ENCODE data around the gene RORC. TPM values are rescaled to one million over a fixed set of nuclear protein-coding genes. Genes with fewer than 3 reads are reported as not detected.

RORC gene
- total RNA-seq, 1 experiment from 2014 or later: 1.3 TPM

DNA sequence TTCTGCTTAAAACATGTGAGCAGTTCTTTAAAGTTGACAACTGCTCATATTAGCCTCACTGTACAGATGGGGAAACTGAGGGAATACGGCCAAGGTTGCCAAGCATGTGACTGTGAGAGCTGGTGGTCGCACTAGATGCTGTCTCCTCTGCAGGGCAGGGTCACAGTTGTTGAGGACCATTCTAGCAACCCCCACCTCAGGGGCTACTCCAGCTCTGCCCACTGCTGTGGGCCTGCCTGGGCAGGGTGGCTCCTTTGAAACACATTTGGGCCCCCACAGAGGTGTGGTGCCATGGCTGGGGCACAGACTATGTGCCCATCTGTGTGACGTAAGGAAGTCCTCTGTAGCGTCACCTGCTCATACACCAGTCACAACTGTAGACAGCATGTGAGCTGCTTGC is 21.1 kb upstream of the RORC start:
- intact Hi-C loops (cut with micrococcal nuclease): no loop called here
- Histone ChIP-seq H3K36me3 (ENCODE audit: control insufficient read depth in 1 of 2, insufficient read depth in 2 of 2, low read length in 2 of 2) (no peaks in the 10 kb centered on the region), H3K9me3 (ENCODE audit: control insufficient read depth in 1 of 2, insufficient read depth in 1 of 2, low read depth in 1 of 2, low read length in 2 of 2) (no peaks in the 10 kb centered on the region), H3K9me2 (ENCODE audit: insufficient read depth) (no peaks in the 10 kb centered on the region), H3K79me2 (ENCODE audit: insufficient read depth, low read length) (no peaks in the 10 kb centered on the region), H3K4me1 (ENCODE audit: control insufficient read depth in 1 of 2, insufficient read depth in 2 of 2, low read length in 2 of 2) (no peaks in the 10 kb centered on the region), H3K4me2 (ENCODE audit: low read length) (no peak overlapping the region), H3K27me3 (ENCODE audit: insufficient read depth, low read length) (peaks cover 6% of the 10 kb centered on the region; the same call in 1 of the 2 replicates), H4K20me1 (ENCODE audit: insufficient read depth) (no peaks in the 10 kb centered on the region), H2AFZ (ENCODE audit: low read depth, low read length, poor library complexity, severe bottlenecking) (no peak overlapping the region), H3K4me3 (replicated peaks in 1 of 2; ENCODE audit: low read depth in 1 of 2, low read length in 2 of 2) (no peak overlapping the region), H3K27ac (ENCODE audit: low read depth, low read length) (no peak overlapping the region), H3K9ac (ENCODE audit: low read length) (no peak overlapping the region)
- DNase-seq (ENCODE audit: low read depth, low spot score) (no peak), ATAC-seq (no peak)
- no peak for TF ChIP-seq RAD21 (IDR thresholded peaks at IDR 0.05; ENCODE audit: low read depth)
- no peak for TF ChIP-seq CEBPB (IDR thresholded peaks at IDR 0.05; ENCODE audit: low read depth)
- TF ChIP-seq, protein P1, sequence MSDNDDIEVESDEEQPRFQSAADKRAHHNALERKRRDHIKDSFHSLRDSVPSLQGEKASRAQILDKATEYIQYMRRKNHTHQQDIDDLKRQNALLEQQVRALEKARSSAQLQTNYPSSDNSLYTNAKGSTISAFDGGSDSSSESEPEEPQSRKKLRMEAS (IDR thresholded peaks at IDR 0.05): no peak
- TF ChIP-seq ZFX (IDR thresholded peaks at IDR 0.05): no peak
- no peak for TF ChIP-seq YY1 (IDR thresholded peaks at IDR 0.05; ENCODE audit: extremely low read depth, insufficient replicate concordance, low read depth, low read length)
- TF ChIP-seq, protein P2, sequence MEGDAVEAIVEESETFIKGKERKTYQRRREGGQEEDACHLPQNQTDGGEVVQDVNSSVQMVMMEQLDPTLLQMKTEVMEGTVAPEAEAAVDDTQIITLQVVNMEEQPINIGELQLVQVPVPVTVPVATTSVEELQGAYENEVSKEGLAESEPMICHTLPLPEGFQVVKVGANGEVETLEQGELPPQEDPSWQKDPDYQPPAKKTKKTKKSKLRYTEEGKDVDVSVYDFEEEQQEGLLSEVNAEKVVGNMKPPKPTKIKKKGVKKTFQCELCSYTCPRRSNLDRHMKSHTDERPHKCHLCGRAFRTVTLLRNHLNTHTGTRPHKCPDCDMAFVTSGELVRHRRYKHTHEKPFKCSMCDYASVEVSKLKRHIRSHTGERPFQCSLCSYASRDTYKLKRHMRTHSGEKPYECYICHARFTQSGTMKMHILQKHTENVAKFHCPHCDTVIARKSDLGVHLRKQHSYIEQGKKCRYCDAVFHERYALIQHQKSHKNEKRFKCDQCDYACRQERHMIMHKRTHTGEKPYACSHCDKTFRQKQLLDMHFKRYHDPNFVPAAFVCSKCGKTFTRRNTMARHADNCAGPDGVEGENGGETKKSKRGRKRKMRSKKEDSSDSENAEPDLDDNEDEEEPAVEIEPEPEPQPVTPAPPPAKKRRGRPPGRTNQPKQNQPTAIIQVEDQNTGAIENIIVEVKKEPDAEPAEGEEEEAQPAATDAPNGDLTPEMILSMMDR (IDR thresholded peaks at IDR 0.05 in 2 of 3, conservative IDR thresholded peaks at IDR 0.05 in 1 of 3; ENCODE audit: borderline replicate concordance in 1 of 3, insufficient read depth in 1 of 3, low read depth in 2 of 3, low read length in 2 of 3): no peak
- no peak for TF ChIP-seq EZH2phosphoT487 (IDR thresholded peaks at IDR 0.05; ENCODE audit: borderline replicate concordance)
- TF ChIP-seq ZNF274 (IDR thresholded peaks at IDR 0.05; ENCODE audit: low read depth, low read length): no peak
- no peak for TF ChIP-seq POLR2AphosphoS5 (IDR thresholded peaks at IDR 0.05; ENCODE audit: low read depth, low read length)
- TF ChIP-seq EGR1 (IDR thresholded peaks at IDR 0.05; ENCODE audit: low read depth): no peak
- TF ChIP-seq FOSL1 (IDR thresholded peaks at IDR 0.05; ENCODE audit: low read depth): no peak
- TF ChIP-seq CBX3 (IDR thresholded peaks at IDR 0.05; ENCODE audit: low read depth): no peak
- CTCF ChIA-PET: no interaction called here
- BruUV-seq (replicated peaks): no TSS peak
- RAD21 ChIA-PET (ENCODE audit: low non-redundant PET in 1 of 2, low total read pairs in 2 of 2, uncharacterized antibody in 2 of 2, unreplicated experiment in 2 of 2): no interaction called here
- POLR2A ChIA-PET: no interaction called here
